Naive thymus-derived CD4-positive, alpha-beta T cell (primary cell): Measurements from ENCODE around the gene METTL24. TPM values are rescaled to one million over a fixed set of nuclear protein-coding genes. Genes with fewer than 3 reads are reported as not detected.
A peak's percentile ranks its signal among the peaks of the same experiment; 100 is the strongest.
"Not testable (repeated sequence)": the region's sequence is repeated elsewhere in the genome, so short reads cannot be mapped to it uniquely, and the experiment has no call there.

Source experiments
- ATAC-seq: fragments of 150-1000 bp; cut with Tn5 transposase; 2 replicates; pipeline ENCODE4 v1.10.0; 2021; ENCODE audit warnings: mild to moderate bottlenecking, moderate library complexity
- CTCF ChIA-PET: fragments of 350-600 bp; sonication (Branson Sonifier 250); formaldehyde crosslinking; loops from one replicate; lab custom pipeline; 2021; ENCODE audit warnings: antibody characterized with exemption; lab: Charles Lee
- POLR2A ChIA-PET: fragments of 350-600 bp; sonication (Branson Sonifier 250); formaldehyde crosslinking; loops from one replicate; lab custom pipeline; 2021; ENCODE audit warnings: antibody characterized with exemption, inconsistent platforms; lab: Charles Lee
- DNase-seq, 9 donors: peaks; one replicate each; pipeline versions ENCODE4 v3.0.0 to v3.0.0-alpha.2; 2020 to 2022; ENCODE audit warnings: mixed read lengths in 1 of 9
- H3K27ac ChIP-seq: one replicate; pipeline ENCODE4 v1.7.0; 2013; ENCODE audit warnings: mild to moderate bottlenecking, low read depth, low read length, moderate library complexity
- H3K27me3 ChIP-seq, 2 donors: one replicate each; pipeline ENCODE4 v1.7.0; 2013; ENCODE audit warnings: low read length in 2 of 2, mild to moderate bottlenecking in 2 of 2, moderate library complexity in 2 of 2; ENCODE audit not compliant: control insufficient read depth in 2 of 2, insufficient read depth in 2 of 2
- H3K36me3 ChIP-seq, 3 experiments: 1 replicate in 2 of 3; 2 replicates in 1 of 3; pipeline ENCODE4 v1.7.0; 2013; ENCODE audit warnings: low read length in 3 of 3, mild to moderate bottlenecking in 3 of 3, moderate library complexity in 1 of 3; ENCODE audit not compliant: insufficient read depth in 3 of 3, control insufficient read depth in 2 of 3
- H3K4me1 ChIP-seq, 2 donors: one replicate each; pipeline ENCODE4 v1.7.0; 2013; ENCODE audit warnings: low read length in 2 of 2, mild to moderate bottlenecking in 2 of 2, moderate library complexity in 1 of 2; ENCODE audit not compliant: control insufficient read depth in 2 of 2, insufficient read depth in 2 of 2
- H3K4me3 ChIP-seq: 2 replicates; pipeline ENCODE4 v1.7.0; 2013; ENCODE audit warnings: mild to moderate bottlenecking, low read length
- H3K9me3 ChIP-seq, 3 experiments: 1 replicate in 2 of 3; 2 replicates in 1 of 3; pipeline ENCODE4 v1.7.0; 2013; ENCODE audit warnings: low read length in 3 of 3; ENCODE audit not compliant: control insufficient read depth in 2 of 3
- H3K27ac Mint-ChIP-seq, 9 donors: one replicate each; pipeline ENCODE4 v1.8.0; 2020 to 2022; ENCODE audit warnings: mixed read lengths in 9 of 9, mild to moderate bottlenecking in 8 of 9, moderate library complexity in 5 of 9, inconsistent platforms in 2 of 9
- H3K27me3 Mint-ChIP-seq, 5 donors: one replicate each; pipeline ENCODE4 v1.8.0; 2021 to 2022; ENCODE audit warnings: mixed read lengths in 5 of 5, mild to moderate bottlenecking in 1 of 5
- H3K36me3 Mint-ChIP-seq, 5 donors: one replicate each; pipeline ENCODE4 v1.8.0; 2020 to 2022; ENCODE audit warnings: mixed read lengths in 5 of 5, mild to moderate bottlenecking in 3 of 5, inconsistent platforms in 1 of 5
- H3K4me1 Mint-ChIP-seq, 7 donors: one replicate each; pipeline ENCODE4 v1.8.0; 2020 to 2022; ENCODE audit warnings: mixed read lengths in 7 of 7, mild to moderate bottlenecking in 3 of 7, inconsistent platforms in 1 of 7
- H3K4me3 Mint-ChIP-seq, 10 donors: one replicate each; pipeline ENCODE4 v1.8.0; 2020 to 2022; ENCODE audit warnings: mild to moderate bottlenecking in 10 of 10, mixed read lengths in 10 of 10, moderate library complexity in 6 of 10, inconsistent platforms in 2 of 10
- H3K9me3 Mint-ChIP-seq, 11 donors: one replicate each; pipeline ENCODE4 v1.8.0; 2020 to 2022; ENCODE audit warnings: mixed read lengths in 11 of 11, mild to moderate bottlenecking in 4 of 11, inconsistent platforms in 1 of 11, moderate library complexity in 1 of 11
- intact Hi-C, 2 donors: fragments of 100-400 bp; cut with micrococcal nuclease; formaldehyde crosslinking; loops; one replicate each; pipeline ENCODE4 v1.15.1; 2023
- polyA plus RNA-seq, 2 donors: library from polyadenylated mRNA; unstranded; fragments of 300-500 nt; fragmentation: Illumina TruSeq; gene quantifications; one replicate each; pipeline ENCODE4 v1.2.3, GENCODE V29; 2021
- total RNA-seq, 6 experiments: library from RNA in 5 of 6; stranded (reverse) in 5 of 6; gene quantifications; 1 replicate in 5 of 6; 2 replicates in 1 of 6; pipeline ENCODE4 v1.2.3 and lab custom pipeline; 2021 to 2026

The METTL24 gene
- total and polyA plus RNA-seq, 7 experiments from 2014 or later, result 0.47 TPM; not detected in 6

DNA sequence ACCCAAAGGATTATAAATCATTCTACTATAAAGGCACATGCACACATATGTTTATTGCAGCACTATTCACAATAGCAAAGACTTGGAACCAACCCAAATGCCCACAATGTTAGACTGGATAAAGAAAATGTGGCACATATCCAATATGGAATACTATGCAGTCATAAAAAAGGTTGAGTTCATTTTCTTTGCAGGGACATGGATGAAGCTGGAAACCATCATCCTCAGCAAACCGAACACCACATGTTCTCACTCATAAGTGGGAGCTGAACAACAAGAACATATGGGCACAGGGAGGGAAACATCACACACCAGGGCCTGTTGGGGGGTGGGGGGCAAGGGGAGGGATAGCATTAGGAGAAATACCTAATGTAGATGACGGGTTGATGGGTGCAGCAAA is 52.3 kb downstream of the METTL24 start:
- H3K4me1 Mint-ChIP-seq, H3K27ac ChIP-seq, ATAC-seq, H3K27me3 ChIP-seq, POLR2A ChIA-PET, DNase-seq, CTCF ChIA-PET, intact Hi-C loops, H3K27ac Mint-ChIP-seq, H3K4me3 Mint-ChIP-seq, H3K4me1 ChIP-seq, H3K4me3 ChIP-seq, H3K36me3 ChIP-seq, H3K36me3 Mint-ChIP-seq, H3K9me3 ChIP-seq: not testable (repeated sequence)
- H3K27me3 Mint-ChIP-seq, result peaks cover 8 to 17% (median 12%) of the 10 kb centered on the region in 5 donors
- H3K9me3 Mint-ChIP-seq, result peaks cover 0 to 16% (median 4%) of the 10 kb centered on the region in 11 donors

DNA sequence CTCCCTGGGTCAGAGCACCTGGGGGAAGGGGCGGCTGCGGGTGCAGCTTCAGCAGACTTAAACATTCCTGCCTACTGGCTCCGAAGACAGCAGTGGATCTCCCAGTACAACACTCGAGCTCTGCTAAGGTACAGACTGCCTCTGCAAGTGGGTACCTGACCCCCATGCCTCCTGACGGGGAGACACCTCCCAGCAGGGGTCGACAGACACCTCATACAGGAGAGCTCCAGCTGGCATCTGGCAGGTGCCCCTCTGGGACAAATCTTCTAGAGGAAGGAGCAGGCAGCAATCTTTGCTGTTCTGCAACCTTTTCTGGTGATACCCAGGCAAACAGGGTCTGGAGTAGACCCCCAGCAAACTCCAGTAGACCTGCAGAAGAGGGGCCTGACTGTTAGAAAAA is 54.5 kb downstream of the METTL24 start:
- H3K36me3 Mint-ChIP-seq, H3K4me3 Mint-ChIP-seq, intact Hi-C loops, DNase-seq, POLR2A ChIA-PET, H3K9me3 ChIP-seq, H3K4me3 ChIP-seq, CTCF ChIA-PET, H3K27me3 ChIP-seq, H3K4me1 ChIP-seq, ATAC-seq, H3K9me3 Mint-ChIP-seq, H3K36me3 ChIP-seq, H3K27ac Mint-ChIP-seq, H3K4me1 Mint-ChIP-seq, H3K27ac ChIP-seq: not testable (repeated sequence)
- H3K27me3 Mint-ChIP-seq, result peaks cover 9 to 22% (median 11%) of the 10 kb centered on the region in 5 donors

DNA sequence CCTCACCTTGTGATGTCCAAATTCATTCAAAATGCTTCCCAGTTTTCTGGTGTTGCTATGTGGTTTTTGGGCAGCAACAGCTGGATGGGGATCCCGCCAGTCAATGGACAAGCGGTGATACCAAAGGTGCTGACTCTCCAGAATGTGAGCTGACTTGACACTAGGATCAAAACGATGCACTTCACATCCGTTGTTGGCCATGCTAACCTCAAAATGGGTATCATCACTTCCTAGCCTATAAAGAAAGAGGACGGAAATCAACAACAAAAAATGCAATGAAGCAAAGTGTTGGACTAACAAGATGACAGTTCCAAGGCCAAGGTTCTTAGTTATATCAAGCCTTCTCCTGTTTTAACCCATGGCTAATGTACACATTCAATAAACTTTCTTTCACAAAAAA is 59.2 kb downstream of the METTL24 start:
- Mint-ChIP-seq H3K4me1 (peaks cover 0 to 23% (median 15%) of the 10 kb centered on the region in 7 donors), H3K36me3 (no peaks in the 10 kb centered on the region), H3K4me3 (no peak overlapping the region), H3K9me3 (peaks cover 0 to 1% (median 0%) of the 10 kb centered on the region in 11 donors), H3K27me3 (peaks cover 22 to 32% (median 25%) of the 10 kb centered on the region in 5 donors), H3K27ac (no peak overlapping the region)
- no peak for ATAC-seq
- ChIA-PET POLR2A (no interaction called here), CTCF (no interaction called here)
- no peak for DNase-seq
- H3K27ac ChIP-seq, result no peak overlapping the region
- H3K4me3 ChIP-seq, result no peak overlapping the region
- H3K36me3 ChIP-seq, result no peaks in the 10 kb centered on the region
- no peaks in the 10 kb centered on the region for H3K27me3 ChIP-seq
- H3K9me3 ChIP-seq, result no peaks in the 10 kb centered on the region
- intact Hi-C loops, result loop anchor here in 1 of 2 donors (5.0 kb wide), 1 partner anchor 117 kb away; the partner anchor contains the start of gene CDC40
- no peaks in the 10 kb centered on the region for H3K4me1 ChIP-seq

DNA sequence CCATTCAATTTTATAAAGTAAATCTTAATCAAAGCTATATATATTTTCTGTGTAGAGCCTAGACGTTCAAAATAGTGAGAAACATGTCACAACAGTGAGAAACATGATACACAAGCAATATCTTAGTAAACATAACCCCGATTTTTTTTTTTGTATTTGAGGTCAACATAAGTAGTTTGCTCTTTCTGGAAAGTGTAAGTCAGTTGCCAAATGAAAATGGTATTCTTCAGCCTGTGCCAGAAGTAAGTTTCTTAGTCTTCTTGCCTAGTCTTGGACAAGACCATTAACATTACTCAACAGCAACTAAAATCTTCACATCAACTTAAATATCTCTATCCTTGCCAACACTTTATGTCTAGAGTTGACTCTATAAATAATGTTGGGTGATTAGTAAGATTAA is 59.7 kb downstream of the METTL24 start:
- Mint-ChIP-seq H3K9me3 (peaks cover 0 to 1% (median 0%) of the 10 kb centered on the region in 11 donors), H3K27me3 (peaks cover 18 to 35% (median 27%) of the 10 kb centered on the region in 5 donors), H3K4me1 (peaks cover 0 to 23% (median 15%) of the 10 kb centered on the region in 7 donors), H3K27ac (no peak overlapping the region), H3K36me3 (no peaks in the 10 kb centered on the region), H3K4me3 (no peak overlapping the region)
- ChIA-PET POLR2A (no interaction called here), CTCF (no interaction called here)
- Histone ChIP-seq H3K27me3 (no peaks in the 10 kb centered on the region), H3K36me3 (no peaks in the 10 kb centered on the region), H3K4me3 (no peak overlapping the region), H3K9me3 (no peaks in the 10 kb centered on the region), H3K4me1 (no peaks in the 10 kb centered on the region), H3K27ac (no peak overlapping the region)
- no peak for ATAC-seq
- intact Hi-C loops, result loop anchor here in 1 of 2 donors (5.0 kb wide), 1 partner anchor 116 kb away; the partner anchor contains the start of gene CDC40
- no peak for DNase-seq

DNA sequence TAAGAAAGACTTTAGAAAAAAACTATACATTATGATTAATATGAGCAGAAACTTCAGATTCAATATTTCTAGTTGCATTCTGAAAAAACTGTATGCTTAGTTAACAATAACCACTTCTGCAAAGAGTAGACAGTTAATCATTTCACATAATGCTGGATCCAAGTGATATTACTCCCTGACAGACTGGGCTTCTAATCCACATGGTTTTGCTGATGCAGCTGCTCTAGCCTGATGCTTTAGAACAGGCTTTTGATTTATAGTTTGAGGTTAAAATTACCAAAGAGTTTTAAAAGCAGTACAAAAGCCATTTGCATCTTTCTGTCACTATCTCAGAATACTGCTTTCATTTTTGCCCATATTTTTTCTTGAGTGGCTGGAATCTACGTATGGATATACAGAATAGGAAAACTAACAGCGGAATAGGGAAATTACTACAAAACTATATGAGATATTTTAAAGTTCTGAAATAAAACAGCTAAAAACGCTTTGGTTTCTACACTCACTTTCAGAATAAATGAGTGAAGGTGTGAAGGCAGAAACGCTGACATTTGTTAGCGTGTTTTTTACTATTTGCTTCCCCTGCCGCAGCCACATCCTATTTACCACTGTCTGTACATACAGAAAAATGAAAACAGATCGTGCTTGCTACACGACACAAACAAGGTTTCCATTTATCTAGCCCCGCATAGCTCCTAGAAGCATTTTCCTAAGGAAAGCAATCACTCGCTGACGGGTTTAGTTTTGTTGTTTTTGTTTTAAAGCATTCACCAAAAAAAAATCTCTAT is 61.7 kb downstream of the METTL24 start:
- CTCF ChIA-PET, result interaction anchor here (0.6 kb wide), 1 partner anchor 830 kb away, joined by 3 read pairs; no protein-coding TSS in a partner anchor
- H3K27me3 ChIP-seq, result no peaks in the 10 kb centered on the region
- Mint-ChIP-seq H3K4me1 (peaks cover 0 to 23% (median 15%) of the 10 kb centered on the region in 7 donors), H3K36me3 (no peaks in the 10 kb centered on the region), H3K4me3 (peak overlapping the region in 8 of 10 donors; percentile 53 to 77 (median 68)), H3K27me3 (peaks cover 23 to 37% (median 23%) of the 10 kb centered on the region in 5 donors), H3K27ac (peak overlapping the region in 2 of 9 donors; percentile 18 to 62), H3K9me3 (peaks cover 0 to 4% (median 0%) of the 10 kb centered on the region in 11 donors)
- POLR2A ChIA-PET, result no interaction called here
- H3K36me3 ChIP-seq, result no peaks in the 10 kb centered on the region
- H3K4me3 ChIP-seq, result no peak overlapping the region
- H3K27ac ChIP-seq, result no peak overlapping the region
- DNase-seq (peak in 2 of 9 donors; percentile 2 to 15), ATAC-seq (no peak)
- no peaks in the 10 kb centered on the region for H3K4me1 ChIP-seq
- intact Hi-C loops, result loop anchor here (1.0 to 5.0 kb wide), 2 partner anchors 114 to 118 kb away; partner anchors contain the start of gene CDC40 (in 1 of the 2)
- H3K9me3 ChIP-seq, result no peaks in the 10 kb centered on the region

GRCh38 chr6:110295451-110296165 is 62.5 kb downstream of the METTL24 start:
- H3K9me3 ChIP-seq, result no peaks in the 10 kb centered on the region
- no peak for DNase-seq
- peak overlapping the region in 7 of 10 donors; percentile 42 to 73 (median 59) for H3K4me3 Mint-ChIP-seq
- POLR2A ChIA-PET, result no interaction called here
- intact Hi-C loops, result loop anchor here (1.0 to 5.0 kb wide), 2 partner anchors 113 to 117 kb away; partner anchors contain the start of gene CDC40 (in 1 of the 2)
- no peaks in the 10 kb centered on the region for H3K36me3 Mint-ChIP-seq
- no peaks in the 10 kb centered on the region for H3K4me1 ChIP-seq
- no peak overlapping the region for H3K27ac ChIP-seq
- no peaks in the 10 kb centered on the region for H3K36me3 ChIP-seq
- H3K27ac Mint-ChIP-seq, result peak overlapping the region in 2 of 9 donors; percentile 12 to 35
- H3K4me1 Mint-ChIP-seq, result peaks cover 0 to 23% (median 15%) of the 10 kb centered on the region in 7 donors
- H3K27me3 Mint-ChIP-seq, result peaks cover 17 to 39% (median 22%) of the 10 kb centered on the region in 5 donors
- CTCF ChIA-PET, result interaction anchor here (0.6 kb wide), 1 partner anchor 829 kb away, joined by 3 read pairs; no protein-coding TSS in a partner anchor
- ATAC-seq, result no peak
- no peaks in the 10 kb centered on the region for H3K27me3 ChIP-seq
- peaks cover 0 to 10% (median 0%) of the 10 kb centered on the region in 11 donors for H3K9me3 Mint-ChIP-seq
- H3K4me3 ChIP-seq, result no peak overlapping the region
